Stomach (tissue), 9 donors: ENCODE measurements around the gene ALDOC. TPM values are rescaled to one million over a fixed set of nuclear protein-coding genes. Genes with fewer than 3 reads are reported as not detected.
"Not testable (repeated sequence)": the region's sequence is repeated elsewhere in the genome, so short reads cannot be mapped to it uniquely, and the experiment has no call there.

ENCODE experiments used
- DNase-seq, 2 donors: peaks; one replicate each; pipeline versions ENCODE4 v3.0.0 to v3.0.0-alpha.2; 2013 to 2019
- H3K27ac ChIP-seq, 5 donors: fragments of 200-600 bp in 4 of 5; sonication (generic) in 4 of 5; one replicate each; pipeline ENCODE4 v1.5.1; 2013 to 2019; ENCODE audit warnings: mild to moderate bottlenecking in 1 of 5, moderate library complexity in 1 of 5
- H3K27me3 ChIP-seq, 3 donors: fragments of 200-600 bp; sonication (generic); one replicate each; pipeline ENCODE4 v1.5.1; 2017 to 2019; ENCODE audit warnings: mixed run types in 1 of 3
- H3K36me3 ChIP-seq, 4 donors: fragments of 200-600 bp; sonication (generic); 1 replicate in 3 of 4; 2 replicates in 1 of 4; pipeline ENCODE4 v1.5.1; 2016 to 2019
- H3K4me1 ChIP-seq, 4 donors: fragments of 200-600 bp; sonication (generic); one replicate each; pipeline ENCODE4 v1.5.1; 2016 to 2019
- H3K4me3 ChIP-seq, 4 donors: fragments of 200-600 bp; sonication (generic) in 3 of 4; one replicate each; pipeline ENCODE4 v1.5.1; 2016 to 2019; ENCODE audit warnings: mild to moderate bottlenecking in 1 of 4
- H3K9me3 ChIP-seq, 4 donors: fragments of 200-600 bp; sonication (generic); one replicate each; pipeline ENCODE4 v1.5.1; 2016 to 2019
- CTCF ChIP-seq, 7 experiments: fragments of 450-650 bp in 4 of 7; fragments of 200-600 bp in 3 of 7; sonication (generic) in 3 of 7; IDR thresholded peaks; one replicate each; pipeline ENCODE4 v1.5.1; 2016 to 2019; ENCODE audit warnings: antibody characterized with exemption in 7 of 7, control low read depth in 2 of 7, mild to moderate bottlenecking in 1 of 7
- EP300 ChIP-seq: sonication (generic); formaldehyde crosslinking; IDR thresholded peaks from one replicate; pipeline ENCODE4 v1.6.1; 2017; ENCODE audit warnings: antibody characterized with exemption
- POLR2A ChIP-seq, 4 donors: fragments of 450-650 bp; IDR thresholded peaks; one replicate each; pipeline ENCODE4 v1.6.1; 2016; ENCODE audit warnings: antibody characterized with exemption in 4 of 4, control low read depth in 2 of 4, mild to moderate bottlenecking in 1 of 4, moderate library complexity in 1 of 4
- POLR2AphosphoS5 ChIP-seq, 3 donors: sonication (generic); formaldehyde crosslinking; IDR thresholded peaks; one replicate each; pipeline ENCODE4 v1.6.1; 2016; ENCODE audit warnings: antibody characterized with exemption in 3 of 3
- WGBS, 5 donors: extraction: QIAGEN DNeasy Blood & Tissue Kit in 3 of 5; methylation state at CpG; one replicate each; pipeline versions ENCODE4 v1.1.5 to v1.1.7; 2013 to 2018; 5-methylcytosine and 5-hydroxymethylcytosine counted together
- intact Hi-C: fragments of 100-400 bp; cut with DNase I; formaldehyde crosslinking; loops from one replicate; pipeline ENCODE4 v1.15.1; 2023; ENCODE audit warnings: low total_unique reads
- polyA plus RNA-seq, 3 donors: library from polyadenylated mRNA; stranded (reverse); fragments of 200-250 nt; gene quantifications; one replicate each; pipeline ENCODE4 v1.2.3, GENCODE V29; 2013
- total RNA-seq, 5 donors: library from RNA; depleted of rRNA; stranded (reverse); fragments of >200 nt; gene quantifications; one replicate each; pipeline versions ENCODE4 v1.1.0 to v1.2.3, GENCODE V29; 2014 to 2016
- donor health status: healthy with polysubstance abuse.
- donor health status: Bipolar disorder and iron deficiency.
- donor health status: healthy.

Gene ALDOC
- total and polyA plus RNA-seq, 8 donors: 0.89 to 54.8 (median 11.0) TPM

- Histone ChIP-seq H3K9me3 (no peaks in the 10 kb centered on the region), H3K27me3 (no peaks in the 10 kb centered on the region), H3K4me3 (no peak overlapping the region), H3K4me1 (peaks cover 5 to 21% (median 10%) of the 10 kb centered on the region in 4 donors), H3K27ac (no peak overlapping the region), H3K36me3 (peaks cover 0 to 38% (median 20%) of the 10 kb centered on the region in 4 donors)
- intact Hi-C loops: no loop called here
- DNase-seq: no peak
- TF ChIP-seq CTCF (IDR thresholded peaks at IDR 0.05) (no peak), EP300 (no peak), POLR2AphosphoS5 (IDR thresholded peaks at IDR 0.05) (no peak), POLR2A (IDR thresholded peaks at IDR 0.05) (no peak)
- WGBS, 5 donors: 86 to 91% (median 88%) methylated on average over 4 of the region's 4 CpGs
Measured at GRCh38 chr17:28579526-28579925, 2.8 kb upstream of the ALDOC start.

- DNase-seq: no peak
- no peak overlapping the region for H3K27ac ChIP-seq
- H3K4me3 ChIP-seq: no peak overlapping the region
- intact Hi-C loops: no loop called here
- H3K27me3 ChIP-seq: no peaks in the 10 kb centered on the region
- 94 to 98% (median 96%) methylated on average over 8 of the region's 8 CpGs for WGBS, 5 donors
- H3K36me3 ChIP-seq: peaks cover 0 to 28% (median 11%) of the 10 kb centered on the region in 4 donors
- no peak for TF ChIP-seq POLR2AphosphoS5 (IDR thresholded peaks at IDR 0.05)
- no peak for TF ChIP-seq CTCF (IDR thresholded peaks at IDR 0.05)
- no peak for TF ChIP-seq POLR2A (IDR thresholded peaks at IDR 0.05)
- TF ChIP-seq EP300: no peak
- H3K4me1 ChIP-seq: peaks cover 5 to 22% (median 10%) of the 10 kb centered on the region in 4 donors
- H3K9me3 ChIP-seq: no peaks in the 10 kb centered on the region
Measured at GRCh38 chr17:28578246-28579195, 1.8 kb upstream of the ALDOC start.

DNA sequence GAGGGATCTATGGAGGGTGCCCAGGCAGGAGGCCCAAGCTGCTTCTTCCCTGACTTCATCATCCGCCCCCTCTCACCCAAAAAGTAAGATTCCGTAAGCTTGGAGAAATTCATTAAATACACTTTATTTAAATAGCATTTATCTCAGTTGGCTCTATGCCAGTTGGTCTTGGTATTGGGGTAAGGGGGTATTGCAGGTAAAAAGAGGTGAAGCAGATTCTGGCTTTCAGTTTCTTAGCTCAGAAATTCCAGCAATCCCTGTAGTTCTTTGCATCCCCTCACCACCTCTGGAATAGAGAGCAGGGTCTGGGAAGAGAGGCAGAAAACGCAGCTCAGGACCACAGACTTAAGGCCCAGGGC lies 750 bp upstream of the ALDOC start:
- Histone ChIP-seq H3K36me3 (peaks cover 0 to 21% (median under 1%) of the 10 kb centered on the region in 4 donors), H3K27ac (peak overlapping the region in 1 of 5 donors; percentile 46), H3K4me3 (no peak overlapping the region), H3K4me1 (peaks cover 7 to 33% (median 16%) of the 10 kb centered on the region in 4 donors), H3K27me3 (no peaks in the 10 kb centered on the region), H3K9me3 (no peaks in the 10 kb centered on the region)
- no peak for DNase-seq
- TF ChIP-seq CTCF (IDR thresholded peaks at IDR 0.05): no peak
- no peak for TF ChIP-seq EP300
- no peak for TF ChIP-seq POLR2AphosphoS5 (IDR thresholded peaks at IDR 0.05)
- TF ChIP-seq POLR2A (IDR thresholded peaks at IDR 0.05): no peak
- WGBS, 5 donors: 88 to 100% (median 98%) methylated on average over 3 of the region's 3 CpGs
- intact Hi-C loops: no loop called here

- H3K4me3 ChIP-seq: not testable (repeated sequence)
Measured at GRCh38 chr17:28576016-28576415, 679 bp downstream of the ALDOC start.

More at GRCh38 chr17:28576016-28576415, 679 bp downstream of the ALDOC start:
- intact Hi-C loops, DNase-seq, H3K27ac ChIP-seq, H3K27me3 ChIP-seq, H3K9me3 ChIP-seq: not testable (repeated sequence)
- H3K4me1 ChIP-seq: peaks cover 14 to 40% (median 25%) of the 10 kb centered on the region in 4 donors
- peaks cover 0 to 21% (median 0%) of the 10 kb centered on the region in 4 donors for H3K36me3 ChIP-seq
- WGBS, 5 donors: 72 to 83% (median 78%) methylated on average over 3 of the region's 3 CpGs
